Astrocyte of the spinal cord (primary cell): ENCODE measurements around the gene JMJD7.

Experiments
- DNase-seq: peaks from one replicate; pipeline ENCODE4 v3.0.0; 2011; ENCODE audit warnings: low read depth, low spot score
- H3K4me3 ChIP-seq: 2 replicates; pipeline ENCODE4 v1.5.1; 2011; ENCODE audit warnings: low read depth, mild to moderate bottlenecking, low read length, moderate library complexity
- in situ Hi-C: cut with HindIII; loops from 2 replicates; pipeline ENCODE4 v1.10.0; 2017; ENCODE audit warnings: low sequenced_read_pairs
- TF ChIP-seq, protein P1 (sequence below): IDR thresholded peaks from 2 replicates; pipeline ENCODE4 v1.5.1; 2012; ENCODE audit warnings: low read depth, mild to moderate bottlenecking, low read length, inconsistent platforms

JMJD7 gene

DNA sequence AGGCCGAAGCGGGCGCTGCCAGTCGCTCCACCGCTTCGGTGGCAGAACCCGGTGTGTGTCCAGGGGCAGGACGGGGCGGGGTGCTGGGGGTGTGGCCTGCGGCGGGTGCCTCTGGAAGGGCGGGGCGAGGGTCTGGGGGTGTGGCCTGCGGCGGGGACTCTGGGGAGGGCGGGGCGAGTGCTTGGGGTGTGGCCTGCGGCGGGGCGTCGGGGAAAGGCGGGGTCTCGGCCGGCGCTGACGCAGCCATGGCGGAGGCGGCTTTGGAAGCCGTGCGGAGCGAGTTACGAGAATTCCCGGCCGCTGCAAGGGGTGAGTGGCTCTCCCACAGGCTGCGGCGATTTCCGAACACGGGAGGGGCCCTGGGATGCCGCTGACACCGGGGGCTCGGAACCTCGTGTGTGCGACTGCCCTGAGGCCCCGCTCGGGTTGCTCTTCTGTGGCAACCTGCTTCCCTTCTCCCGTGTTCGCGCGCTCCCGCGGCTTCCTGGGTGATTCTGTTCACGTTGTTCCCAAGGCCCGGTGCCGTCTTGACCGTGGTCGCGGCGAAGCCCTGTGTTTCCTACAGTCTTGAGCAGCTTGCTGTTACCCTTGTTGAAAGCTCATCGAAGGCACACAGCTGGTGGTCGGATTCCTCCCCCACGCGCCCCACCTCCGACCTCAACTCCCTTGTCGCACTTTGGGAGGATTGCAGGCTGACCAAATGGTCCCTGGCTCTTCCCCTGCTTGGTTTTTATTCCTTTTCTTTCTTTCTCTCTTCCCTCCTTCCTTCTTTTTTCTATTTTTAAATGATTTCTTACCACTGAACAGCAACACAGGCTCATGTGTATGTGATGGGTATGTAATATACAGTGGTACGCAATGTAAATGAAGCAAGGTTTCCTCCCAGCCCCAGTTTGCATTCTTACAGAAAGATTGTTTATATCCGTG, at the start of gene JMJD7:
Gene JMJD7, plus strand, starts transcription at position 213 of the 927 bp plus-strand sequence. Its CDS starts 33 bp downstream, at position 246.
- peak; percentile 84 for DNase-seq
- H3K4me3 ChIP-seq, result peak within 1 kb of the TSS; percentile 82
- in situ Hi-C loops, result no loop called here
- TF ChIP-seq, protein P1, sequence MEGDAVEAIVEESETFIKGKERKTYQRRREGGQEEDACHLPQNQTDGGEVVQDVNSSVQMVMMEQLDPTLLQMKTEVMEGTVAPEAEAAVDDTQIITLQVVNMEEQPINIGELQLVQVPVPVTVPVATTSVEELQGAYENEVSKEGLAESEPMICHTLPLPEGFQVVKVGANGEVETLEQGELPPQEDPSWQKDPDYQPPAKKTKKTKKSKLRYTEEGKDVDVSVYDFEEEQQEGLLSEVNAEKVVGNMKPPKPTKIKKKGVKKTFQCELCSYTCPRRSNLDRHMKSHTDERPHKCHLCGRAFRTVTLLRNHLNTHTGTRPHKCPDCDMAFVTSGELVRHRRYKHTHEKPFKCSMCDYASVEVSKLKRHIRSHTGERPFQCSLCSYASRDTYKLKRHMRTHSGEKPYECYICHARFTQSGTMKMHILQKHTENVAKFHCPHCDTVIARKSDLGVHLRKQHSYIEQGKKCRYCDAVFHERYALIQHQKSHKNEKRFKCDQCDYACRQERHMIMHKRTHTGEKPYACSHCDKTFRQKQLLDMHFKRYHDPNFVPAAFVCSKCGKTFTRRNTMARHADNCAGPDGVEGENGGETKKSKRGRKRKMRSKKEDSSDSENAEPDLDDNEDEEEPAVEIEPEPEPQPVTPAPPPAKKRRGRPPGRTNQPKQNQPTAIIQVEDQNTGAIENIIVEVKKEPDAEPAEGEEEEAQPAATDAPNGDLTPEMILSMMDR, result no peak

DNA sequence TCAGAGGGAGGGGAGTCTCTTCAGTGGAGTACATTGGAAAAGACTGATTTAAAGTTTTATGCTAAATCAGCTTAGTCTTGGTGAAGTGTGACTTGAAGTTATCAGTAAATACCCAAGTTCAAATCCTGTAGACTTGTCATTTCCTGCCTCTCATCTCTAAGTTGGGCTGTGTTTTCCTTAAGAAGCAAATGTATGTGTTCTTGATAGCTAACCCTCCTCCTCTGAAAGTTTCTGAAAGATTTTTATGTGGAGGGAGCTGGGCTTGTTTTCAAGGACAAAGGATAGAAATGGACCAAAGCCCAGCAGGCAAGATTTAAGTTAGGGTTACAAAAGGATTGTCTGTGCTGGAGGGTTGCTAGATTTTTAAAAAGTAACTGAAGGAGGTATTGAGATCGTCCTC, 49.4 kb upstream of the JMJD7 start:
- H3K4me3 ChIP-seq, result no peak overlapping the region
- TF ChIP-seq, protein P1, result no peak
- DNase-seq, result no peak
- in situ Hi-C loops, result no loop called here

DNA sequence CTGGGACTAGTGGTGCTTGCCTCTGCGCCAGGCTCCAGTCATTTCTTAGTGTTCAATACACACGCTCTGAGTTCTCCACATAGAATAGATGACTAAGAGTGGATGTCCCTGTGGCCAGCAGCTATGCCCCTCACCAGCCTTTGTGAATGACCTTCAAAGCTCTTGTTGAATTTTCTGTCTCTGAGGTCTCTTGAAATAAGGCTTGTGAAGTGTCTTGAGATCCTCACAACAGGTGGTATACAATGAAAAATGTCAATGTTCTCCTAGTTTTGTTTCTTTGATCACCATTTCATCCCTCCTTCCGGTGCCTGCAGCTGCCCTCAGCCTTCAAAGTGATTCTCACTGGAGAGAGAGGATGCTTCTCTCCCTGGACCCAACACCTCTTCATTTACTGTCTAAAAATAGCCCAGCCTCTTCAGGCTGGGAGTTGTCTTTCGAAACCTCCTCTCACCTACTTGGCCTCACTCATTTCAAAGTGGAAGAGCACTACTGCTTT, 48.2 kb upstream of the JMJD7 start:
- in situ Hi-C loops, result no loop called here

DNA sequence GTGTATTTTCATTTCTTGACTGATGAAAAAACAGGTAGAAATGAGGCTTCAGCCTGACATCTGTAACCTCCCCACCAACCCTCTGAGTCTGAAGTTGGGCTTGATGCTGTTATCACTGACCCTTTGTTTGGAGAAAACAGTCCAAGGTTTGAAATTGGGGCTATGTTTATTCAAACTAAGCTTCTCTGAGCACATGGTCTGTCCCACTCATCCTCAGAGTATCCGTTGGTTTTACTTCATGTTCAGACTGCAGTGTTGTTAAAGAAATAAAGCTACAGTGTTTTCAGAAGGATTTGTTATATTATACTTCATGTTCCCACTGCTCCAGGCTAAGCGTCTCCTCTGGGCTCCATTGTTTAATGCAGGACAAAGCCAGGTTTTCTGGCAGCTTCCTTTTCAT, 47.6 kb upstream of the JMJD7 start:
- in situ Hi-C loops, result no loop called here
- H3K4me3 ChIP-seq, result no peak overlapping the region
- DNase-seq, result no peak
- TF ChIP-seq, protein P1, result no peak

More for the DNA sequence above, 48.2 kb upstream of the JMJD7 start:
- TF ChIP-seq, protein P1, result no peak
- H3K4me3 ChIP-seq, result no peak overlapping the region
- DNase-seq, result no peak

DNA sequence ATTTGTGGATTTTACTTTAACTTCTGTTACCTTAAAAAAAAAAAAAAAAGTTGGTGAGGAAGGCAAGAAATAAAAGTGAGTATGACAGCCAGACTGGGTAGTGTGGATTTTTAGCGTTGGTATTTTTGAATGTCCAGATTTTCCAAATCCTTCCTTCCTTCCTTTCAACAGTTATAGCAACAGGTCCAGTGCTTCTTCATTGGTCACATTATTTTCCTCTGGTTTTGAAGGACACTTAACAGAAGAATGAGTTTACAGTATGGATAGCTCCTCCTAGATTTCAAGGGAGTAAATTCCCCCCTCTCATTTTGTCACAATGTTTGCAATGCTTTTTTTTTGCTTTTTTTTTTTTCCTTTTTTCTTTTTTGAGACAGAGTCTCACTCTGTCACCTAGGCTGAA, 47.2 kb upstream of the JMJD7 start:
- TF ChIP-seq, protein P1, result no peak
- in situ Hi-C loops, result no loop called here
- no peak for DNase-seq
- H3K4me3 ChIP-seq, result no peak overlapping the region

DNA sequence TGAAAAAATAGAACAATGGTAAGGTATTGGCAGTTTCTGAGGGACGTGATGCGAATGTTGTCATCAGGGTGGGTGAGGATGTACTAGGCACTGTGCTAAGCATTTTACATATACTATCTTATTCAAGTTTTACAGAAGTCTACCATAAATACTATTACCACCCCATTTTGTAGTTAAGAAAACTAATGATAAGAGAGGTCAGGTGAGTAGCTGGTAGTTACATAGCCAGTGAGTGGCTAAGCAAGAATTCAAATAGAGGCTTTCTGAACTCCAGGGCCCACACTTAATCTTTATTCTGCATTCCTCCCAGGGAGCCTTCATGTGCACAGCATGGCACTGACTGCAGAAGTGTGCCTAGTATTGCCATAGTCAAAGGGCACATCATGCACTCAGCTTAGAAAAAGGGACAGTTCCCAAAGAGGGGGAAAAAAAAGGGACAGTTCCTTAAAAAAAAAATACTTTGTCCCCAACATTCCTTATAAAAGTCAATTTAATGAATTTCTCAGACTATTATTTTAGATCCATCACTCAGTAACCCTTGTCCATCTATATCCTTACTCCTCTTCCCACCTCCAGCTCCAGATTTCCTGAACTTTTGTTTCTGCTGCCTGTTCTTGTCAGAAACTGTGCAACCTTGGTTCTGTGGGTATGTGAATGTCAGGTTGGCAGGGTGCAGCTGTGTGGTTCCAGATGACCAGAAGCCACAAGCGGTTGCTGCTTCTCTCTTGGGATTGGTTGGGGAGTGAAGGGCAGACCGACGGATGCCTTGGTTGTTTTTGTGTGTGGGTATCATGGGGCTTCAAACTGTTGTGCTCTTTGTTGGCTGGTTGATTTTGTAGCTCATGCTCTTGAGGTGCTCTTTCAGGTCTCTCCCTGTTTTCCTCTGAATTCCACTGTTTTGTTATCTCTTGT, 45.3 kb upstream of the JMJD7 start:
- DNase-seq, result no peak
- TF ChIP-seq, protein P1, result no peak
- in situ Hi-C loops, result no loop called here
- no peak overlapping the region for H3K4me3 ChIP-seq
